Measurements from ENCODE around the gene ADAT3. TPM values are rescaled to one million over a fixed set of nuclear protein-coding genes. Genes with fewer than 3 reads are reported as not detected.
"Not testable (repeated sequence)": the region's sequence is repeated elsewhere in the genome, so short reads cannot be mapped to it uniquely, and the experiment has no call there.

The ADAT3 gene
- total RNA-seq, 1 experiment from 2014 or later: 2.3 TPM

DNA sequence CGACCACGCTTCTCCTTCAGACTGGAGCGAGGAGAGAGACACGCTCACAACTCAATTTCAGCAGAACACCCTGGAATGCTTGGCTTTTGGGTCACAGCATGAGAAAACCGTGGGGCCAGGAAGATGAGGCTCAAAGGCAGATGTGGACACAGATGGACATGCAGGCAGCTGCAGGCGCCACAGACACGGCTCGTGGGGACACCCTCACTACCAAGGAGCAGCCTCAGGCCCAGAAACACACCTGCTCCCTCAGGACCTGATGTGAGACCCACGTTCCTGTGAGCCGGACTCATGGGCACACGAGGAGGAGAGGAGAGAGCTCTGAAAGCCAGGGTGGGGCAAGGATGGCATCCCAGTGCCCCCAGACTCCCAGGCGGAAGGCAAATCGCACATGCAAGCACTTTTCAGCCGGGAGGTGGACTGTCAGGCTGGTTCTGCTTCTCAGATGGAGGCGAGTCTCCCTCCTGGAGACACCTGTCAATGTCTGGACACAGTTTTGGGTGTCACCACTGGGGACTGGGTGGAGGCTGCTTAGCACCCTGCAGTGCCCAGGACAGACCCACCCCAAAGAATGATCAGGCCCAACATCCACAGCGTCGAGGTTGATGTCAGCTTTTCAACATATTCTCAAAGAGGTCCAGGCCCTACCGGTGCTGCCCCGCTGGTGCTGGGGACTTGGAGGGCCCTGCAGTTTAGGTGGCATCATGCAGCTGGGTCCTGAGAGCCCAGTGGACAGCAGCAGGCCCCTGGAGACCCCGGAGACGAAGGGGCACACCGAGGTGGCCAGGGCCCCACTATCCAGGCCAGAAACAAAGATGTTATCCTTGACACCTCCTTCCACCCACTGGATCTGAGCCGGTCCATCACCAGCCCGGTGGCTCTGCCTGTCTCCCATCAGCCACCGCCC lies 22.2 kb upstream of the ADAT3 start:
- DNase-seq (ENCODE audit: low spot score): no peak

DNA sequence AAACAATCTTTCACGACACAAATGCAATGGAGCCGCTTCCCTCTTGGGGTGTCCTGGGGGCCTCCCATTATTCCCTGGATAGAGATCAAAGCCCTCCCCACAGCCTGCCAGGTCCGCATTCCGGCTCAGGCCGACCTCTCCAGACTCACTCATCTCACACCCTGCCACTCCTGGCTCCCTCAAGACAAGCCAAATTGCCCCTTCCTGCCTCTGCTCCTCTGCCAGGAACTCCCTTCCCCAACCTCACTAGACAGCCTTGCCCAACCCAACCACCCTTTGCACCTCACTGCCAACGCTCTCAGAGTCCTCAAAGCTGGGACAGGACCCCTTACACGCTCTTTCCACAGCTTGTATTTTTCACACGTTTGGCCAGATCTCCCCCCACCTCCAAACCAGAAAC lies 21.4 kb upstream of the ADAT3 start:
- no peak for DNase-seq (ENCODE audit: low spot score)

DNA sequence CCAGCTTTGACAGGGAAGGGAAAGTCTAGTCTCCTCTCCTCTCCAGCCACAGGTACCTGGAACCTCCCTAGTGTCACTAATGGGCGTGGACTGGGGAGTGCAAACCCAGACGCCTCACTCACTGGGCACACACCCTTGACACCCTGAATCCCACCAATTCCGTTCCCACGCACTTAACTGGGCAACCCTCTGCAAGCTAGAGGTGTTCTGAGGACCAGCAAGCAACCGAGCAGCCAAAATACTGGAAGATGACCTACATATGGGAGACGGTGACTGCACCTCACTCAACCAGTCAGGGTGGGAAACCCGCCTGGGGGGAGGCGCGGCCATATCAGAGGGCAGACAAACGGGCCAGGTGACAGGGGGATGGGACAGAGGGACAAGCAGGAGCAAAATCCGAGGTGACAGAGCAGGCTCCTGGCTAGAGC lies 20.9 kb upstream of the ADAT3 start:
- DNase-seq (ENCODE audit: low spot score): no peak

GRCh38 chr19:1884719-1885334 lies 20.4 kb upstream of the ADAT3 start:
- no peak for DNase-seq (ENCODE audit: low spot score)

- peak; percentile 81 for DNase-seq (ENCODE audit: low spot score)
Measured at GRCh38 chr19:1885398-1886119, 19.6 kb upstream of the ADAT3 start, which contains the start of gene ABHD17A. ABHD17A (minus strand) TSS chr19:1885496; CDS start chr19:1881566, 3,930 bp downstream.

DNA sequence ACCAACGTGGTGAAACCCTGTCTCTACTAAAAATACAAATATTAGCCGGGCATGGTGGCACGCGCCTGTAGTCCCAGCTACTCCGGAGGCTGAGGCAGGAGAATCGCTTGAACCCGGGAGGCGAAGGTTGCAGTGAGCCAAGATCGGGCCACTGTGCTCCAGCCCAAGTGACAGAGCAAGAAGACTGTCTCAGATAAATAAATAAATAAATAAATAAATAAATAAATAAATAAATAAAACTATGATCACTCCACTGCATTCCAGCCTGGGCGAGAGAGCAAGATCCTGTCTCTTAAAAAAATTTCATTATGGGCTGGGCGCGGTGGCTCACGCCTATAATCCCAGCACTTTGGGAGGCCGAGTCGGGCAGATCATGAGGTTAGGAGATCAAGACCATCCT lies 18.8 kb upstream of the ADAT3 start:
- not testable (repeated sequence) for DNase-seq (ENCODE audit: low spot score)

GRCh38 chr19:1888385-1888784 lies 16.8 kb upstream of the ADAT3 start:
- no peak for DNase-seq (ENCODE audit: low spot score)

- DNase-seq (ENCODE audit: low spot score): no peak
Measured at GRCh38 chr19:1889907-1890306, 15.3 kb upstream of the ADAT3 start.

DNA sequence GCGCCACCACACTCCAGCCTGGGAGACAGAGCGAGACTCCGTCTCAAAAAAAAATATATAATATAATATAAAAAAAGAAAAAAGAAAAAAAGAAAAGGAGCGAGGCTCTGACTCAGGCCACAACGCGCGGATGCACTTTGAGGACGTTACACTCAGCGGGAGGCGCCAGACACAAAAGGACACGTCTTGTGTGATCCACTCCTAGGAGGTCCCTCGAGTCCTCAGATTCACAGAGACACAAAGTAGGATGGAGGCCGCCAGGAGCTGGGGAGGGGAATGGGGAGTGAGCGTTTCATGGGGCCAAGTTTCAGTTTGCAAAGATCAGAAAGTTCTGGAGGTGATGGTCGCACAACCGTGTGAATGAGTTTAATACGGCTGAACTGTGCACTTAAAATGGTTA lies 11.4 kb upstream of the ADAT3 start:
- DNase-seq (ENCODE audit: low spot score): no peak

- DNase-seq (ENCODE audit: low spot score): no peak
Measured at GRCh38 chr19:1896508-1896907, 8.7 kb upstream of the ADAT3 start.

GRCh38 chr19:1901940-1902404 lies 3.2 kb upstream of the ADAT3 start:
- no peak for DNase-seq (ENCODE audit: low spot score)

DNA sequence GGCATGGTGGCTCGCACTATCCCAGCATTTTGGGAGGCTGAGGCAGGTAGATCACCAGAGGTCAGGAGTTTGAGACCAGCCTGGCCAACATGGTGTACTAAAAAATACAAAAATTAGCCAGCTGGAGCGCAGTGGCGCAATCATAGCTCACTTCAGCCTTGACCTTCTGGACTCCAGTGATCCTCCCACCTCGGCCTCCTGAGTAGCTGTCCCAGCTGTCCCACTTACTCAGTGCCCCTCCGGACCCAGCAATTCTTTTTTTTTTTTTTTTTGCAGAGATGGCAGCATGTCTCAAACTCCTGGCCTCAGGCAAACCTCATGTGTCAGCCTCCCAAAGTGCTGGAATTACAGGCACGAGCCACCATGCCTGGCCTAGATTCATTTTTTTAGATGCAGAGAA lies 2.3 kb upstream of the ADAT3 start:
- no peak for DNase-seq (ENCODE audit: low spot score)

- no peak for DNase-seq (ENCODE audit: low spot score)
Measured at GRCh38 chr19:1904860-1905109, 414 bp upstream of the ADAT3 start.

DNA sequence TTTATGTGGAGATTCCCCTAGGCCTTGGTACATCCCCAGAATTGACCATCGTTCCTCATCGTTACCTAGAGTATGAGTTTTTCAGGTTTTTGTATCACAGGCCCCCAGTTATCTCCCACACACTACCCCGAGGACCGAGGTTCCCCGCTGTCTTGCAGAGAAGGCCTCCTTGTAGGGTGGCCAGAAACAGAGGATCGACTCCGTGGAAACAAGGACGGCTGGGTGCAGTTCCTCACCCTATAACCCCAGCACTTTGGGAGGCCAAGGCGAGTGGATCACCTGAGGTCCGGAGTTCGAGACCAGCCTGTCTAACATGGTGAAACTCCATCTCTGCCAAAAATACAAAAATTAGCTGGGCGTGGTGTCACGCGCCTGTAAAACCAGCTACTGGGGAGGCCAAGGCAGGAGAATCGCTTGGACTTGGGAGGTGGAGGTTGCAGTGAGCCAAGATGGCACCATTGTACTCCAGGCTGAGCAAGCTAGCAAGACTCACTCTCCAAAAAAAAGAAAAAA lies 720 bp downstream of the ADAT3 start:
- no peak for DNase-seq (ENCODE audit: low spot score)

GRCh38 chr19:1906985-1907562 lies 1.9 kb downstream of the ADAT3 start:
- DNase-seq (ENCODE audit: low spot score): no peak

GRCh38 chr19:1907563-1908363 lies 2.6 kb downstream of the ADAT3 start:
- DNase-seq (ENCODE audit: low spot score): no peak

DNA sequence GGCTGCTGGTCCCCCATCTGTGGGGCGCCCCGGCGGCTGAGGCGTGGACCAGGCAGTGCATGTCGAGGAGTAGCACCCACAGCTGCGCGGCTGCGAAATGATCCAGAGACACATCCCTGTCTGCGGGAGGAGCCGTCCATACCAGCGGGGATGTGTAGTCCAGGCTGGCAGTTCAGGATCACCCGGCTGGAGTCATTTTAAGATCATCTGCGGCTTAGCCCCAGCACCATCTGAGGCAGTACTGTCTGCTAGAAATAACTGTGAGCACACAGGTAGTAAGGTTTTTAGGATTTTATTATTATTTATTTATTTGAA lies 3.1 kb downstream of the ADAT3 start:
- no peak for DNase-seq (ENCODE audit: low spot score)

DNA sequence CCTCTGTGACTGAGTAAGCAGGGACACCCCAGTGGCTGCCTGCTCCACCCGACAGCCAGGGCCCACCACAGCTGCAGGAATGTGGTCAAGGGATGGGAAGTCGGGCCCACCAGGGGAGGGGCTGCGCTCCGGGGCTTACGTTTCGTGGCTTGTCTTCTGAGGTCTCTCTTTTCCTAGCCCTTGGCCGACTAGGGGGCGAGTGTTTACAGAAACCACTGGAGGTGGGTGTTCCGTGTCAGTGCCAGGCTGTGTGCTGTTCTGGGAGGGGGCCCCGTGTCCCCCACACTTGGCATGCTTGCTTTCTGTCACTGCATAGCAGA lies 4.5 kb downstream of the ADAT3 start:
- no peak for DNase-seq (ENCODE audit: low spot score)

DNA sequence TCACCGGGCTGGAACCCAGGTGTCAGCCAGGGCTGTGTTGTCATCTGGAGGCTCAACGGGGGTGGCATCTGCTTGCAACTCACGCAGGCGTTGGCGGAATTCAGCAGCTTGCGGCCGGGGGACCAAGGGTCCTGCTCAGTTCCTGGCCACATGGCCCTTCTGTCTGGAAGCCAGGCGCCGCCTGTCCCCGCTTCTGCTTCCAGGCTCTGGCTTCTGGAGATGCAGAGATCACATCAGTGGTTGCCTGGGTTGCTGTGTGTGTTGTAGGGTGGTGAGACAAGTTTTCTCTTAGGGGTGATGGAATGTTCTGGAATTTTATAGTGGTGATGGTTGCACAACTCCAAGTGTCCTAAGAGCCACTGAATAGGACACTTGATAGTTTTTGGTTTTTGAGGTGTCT lies 5.0 kb downstream of the ADAT3 start:
- DNase-seq (ENCODE audit: low spot score): no peak

- no peak for DNase-seq (ENCODE audit: low spot score)
Measured at GRCh38 chr19:1911098-1911497, 5.9 kb downstream of the ADAT3 start.

GRCh38 chr19:1911995-1912394 lies 6.8 kb downstream of the ADAT3 start:
- DNase-seq (ENCODE audit: low spot score): no peak

Data from A172 (cell line).